ENCODE measurements around the gene ALDH1A3.
"Not testable (repeated sequence)": the region's sequence is repeated elsewhere in the genome, so short reads cannot be mapped to it uniquely, and the experiment has no call there.

DNA sequence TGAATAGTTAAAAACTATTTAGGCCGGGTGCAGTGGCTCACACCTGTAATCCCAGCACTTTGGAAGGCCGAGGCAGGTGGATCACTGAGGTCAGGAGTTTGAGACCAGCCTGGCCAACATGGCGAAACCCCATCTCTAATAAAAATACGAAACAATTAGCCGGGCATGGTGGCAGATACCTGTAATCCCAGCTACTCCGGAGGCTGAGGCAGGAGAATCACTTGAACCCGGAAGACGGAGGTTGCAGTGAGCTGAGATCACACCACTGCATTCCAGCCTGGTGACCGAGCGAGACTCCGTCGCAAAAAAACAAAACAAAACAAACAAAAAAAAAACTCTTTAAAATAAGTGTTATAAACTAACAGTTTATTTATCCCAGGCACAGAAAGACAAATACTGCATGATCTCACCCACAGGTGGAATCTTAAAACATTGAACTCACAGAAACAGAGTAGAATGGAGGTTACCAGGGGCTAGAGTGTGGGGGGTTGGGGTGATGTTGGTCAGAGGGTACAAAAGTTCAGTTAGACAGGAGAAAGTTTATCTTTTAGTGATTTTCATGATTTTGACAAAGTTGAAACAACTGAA lies 28.1 kb upstream of the ALDH1A3 start:
- TF ChIP-seq, protein P1, sequence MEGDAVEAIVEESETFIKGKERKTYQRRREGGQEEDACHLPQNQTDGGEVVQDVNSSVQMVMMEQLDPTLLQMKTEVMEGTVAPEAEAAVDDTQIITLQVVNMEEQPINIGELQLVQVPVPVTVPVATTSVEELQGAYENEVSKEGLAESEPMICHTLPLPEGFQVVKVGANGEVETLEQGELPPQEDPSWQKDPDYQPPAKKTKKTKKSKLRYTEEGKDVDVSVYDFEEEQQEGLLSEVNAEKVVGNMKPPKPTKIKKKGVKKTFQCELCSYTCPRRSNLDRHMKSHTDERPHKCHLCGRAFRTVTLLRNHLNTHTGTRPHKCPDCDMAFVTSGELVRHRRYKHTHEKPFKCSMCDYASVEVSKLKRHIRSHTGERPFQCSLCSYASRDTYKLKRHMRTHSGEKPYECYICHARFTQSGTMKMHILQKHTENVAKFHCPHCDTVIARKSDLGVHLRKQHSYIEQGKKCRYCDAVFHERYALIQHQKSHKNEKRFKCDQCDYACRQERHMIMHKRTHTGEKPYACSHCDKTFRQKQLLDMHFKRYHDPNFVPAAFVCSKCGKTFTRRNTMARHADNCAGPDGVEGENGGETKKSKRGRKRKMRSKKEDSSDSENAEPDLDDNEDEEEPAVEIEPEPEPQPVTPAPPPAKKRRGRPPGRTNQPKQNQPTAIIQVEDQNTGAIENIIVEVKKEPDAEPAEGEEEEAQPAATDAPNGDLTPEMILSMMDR (conservative IDR thresholded peaks at IDR 0.05 in 1 of 2, IDR thresholded peaks at IDR 0.05 in 1 of 2; ENCODE audit: low read depth in 1 of 2, low read length in 2 of 2): not testable (repeated sequence)
- TF ChIP-seq EZH2 (IDR thresholded peaks at IDR 0.05; ENCODE audit: low read length, missing control alignments): not testable (repeated sequence)
